GM10847 (cell line): ENCODE results near the gene DUSP22.

Experiments
- POLR2A ChIP-seq: IDR thresholded peaks from 2 replicates; pipeline ENCODE4 v1.6.1; 2011; ENCODE audit not compliant: insufficient read length; ENCODE audit errors: extremely low read depth

DUSP22 gene, protein sequence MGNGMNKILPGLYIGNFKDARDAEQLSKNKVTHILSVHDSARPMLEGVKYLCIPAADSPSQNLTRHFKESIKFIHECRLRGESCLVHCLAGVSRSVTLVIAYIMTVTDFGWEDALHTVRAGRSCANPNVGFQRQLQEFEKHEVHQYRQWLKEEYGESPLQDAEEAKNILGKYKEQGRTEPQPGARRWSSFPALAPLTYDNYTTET

DNA sequence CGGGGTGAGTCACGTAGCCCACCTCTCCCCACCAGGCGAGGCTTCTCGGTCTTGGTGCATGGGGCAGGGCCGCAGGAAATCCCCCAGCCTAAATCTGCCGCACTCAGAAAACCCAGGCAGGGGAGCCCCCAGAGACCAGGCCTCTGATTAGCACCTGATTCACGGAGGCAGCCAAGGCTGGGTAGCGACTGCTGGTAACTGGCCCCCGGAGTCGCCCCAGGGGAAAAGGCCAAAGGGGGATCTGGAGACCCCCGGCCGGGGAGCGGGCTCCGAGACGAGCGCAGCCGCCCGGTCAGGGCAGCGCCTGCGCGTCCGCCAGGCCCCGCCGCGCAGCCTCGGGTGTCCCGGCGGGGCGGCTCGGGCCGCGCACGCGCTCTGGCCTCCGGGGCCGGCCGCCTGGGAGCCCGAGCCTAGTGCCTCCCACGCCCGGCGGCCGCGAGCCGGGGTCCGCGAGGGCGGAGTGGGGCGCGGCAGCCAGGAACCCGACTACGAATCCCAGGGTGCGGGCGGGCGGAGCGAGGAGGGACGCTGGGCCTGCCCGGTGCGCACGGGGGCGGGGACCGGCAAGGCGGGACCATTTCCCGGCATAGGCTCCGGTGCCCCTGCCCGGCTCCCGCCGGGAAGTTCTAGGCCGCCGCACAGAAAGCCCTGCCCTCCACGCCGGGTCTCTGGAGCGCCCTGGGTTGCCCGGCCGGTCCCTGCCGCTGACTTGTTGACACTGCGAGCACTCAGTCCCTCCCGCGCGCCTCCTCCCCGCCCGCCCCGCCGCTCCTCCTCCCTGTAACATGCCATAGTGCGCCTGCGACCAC lies at the start of gene DUSP22:
TSS of gene DUSP22 (plus strand) at position 791 of the 809 bp plus-strand sequence. CDS start 53 bp downstream, outside the sequence.
- peak; percentile 76 for TF ChIP-seq POLR2A

DNA sequence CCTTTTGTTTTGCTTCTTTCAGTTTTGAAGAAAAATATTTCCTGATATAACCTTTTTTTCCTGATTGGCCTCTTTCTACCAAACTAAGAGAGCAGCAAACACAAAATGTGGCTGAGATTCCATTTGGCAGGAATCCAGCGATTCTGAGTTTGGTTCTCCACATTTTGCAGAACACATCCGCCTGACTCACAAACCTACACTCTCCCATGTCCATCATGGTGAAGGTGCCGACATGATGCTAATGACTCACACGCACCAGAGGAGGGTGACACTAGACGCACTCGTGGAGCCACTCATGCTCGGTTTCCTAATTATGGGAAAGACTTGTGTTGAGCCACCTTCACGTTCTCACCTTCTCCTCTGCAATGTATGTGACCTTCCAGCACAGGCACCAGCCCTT lies 45.9 kb upstream of the DUSP22 start:
- TF ChIP-seq POLR2A = no peak

DNA sequence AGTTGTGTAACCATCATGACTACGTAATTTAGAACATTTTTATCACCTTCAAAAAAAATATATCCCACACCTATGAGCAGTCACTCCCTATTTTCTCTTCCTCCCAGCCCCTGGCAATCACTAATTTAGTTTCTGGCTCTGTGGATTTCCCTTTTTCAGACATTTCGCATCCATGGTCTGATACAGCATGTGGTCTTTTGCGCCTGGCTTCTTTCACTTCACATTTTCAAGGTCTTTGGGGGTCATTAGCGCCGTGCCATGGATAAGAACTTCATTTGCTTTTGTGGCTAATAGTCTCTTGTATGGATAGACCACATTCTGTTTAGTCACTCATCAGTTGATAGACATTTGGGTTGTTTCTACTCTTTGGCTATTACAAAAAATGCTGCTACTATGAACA lies 44.9 kb upstream of the DUSP22 start:
- no peak for TF ChIP-seq POLR2A

DNA sequence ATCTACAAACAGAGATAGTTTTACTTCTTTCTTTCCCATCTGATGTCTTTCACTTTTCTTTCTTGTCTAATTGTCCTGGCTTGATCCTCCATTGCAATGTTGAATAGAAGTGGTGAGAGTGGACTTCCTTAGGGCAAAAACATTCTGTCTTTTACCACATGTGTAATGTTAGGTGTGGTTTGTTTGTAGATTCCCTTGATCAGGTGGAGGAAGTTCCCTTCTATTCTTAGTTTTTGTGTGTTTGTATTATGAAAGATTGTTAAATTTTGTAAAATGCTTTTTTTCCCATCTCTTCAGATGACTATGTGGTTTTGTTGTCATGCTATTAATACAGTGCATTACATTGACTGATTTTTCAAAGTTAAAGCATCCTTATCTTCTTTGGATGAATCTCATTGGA lies 41.6 kb upstream of the DUSP22 start:
- no peak for TF ChIP-seq POLR2A

DNA sequence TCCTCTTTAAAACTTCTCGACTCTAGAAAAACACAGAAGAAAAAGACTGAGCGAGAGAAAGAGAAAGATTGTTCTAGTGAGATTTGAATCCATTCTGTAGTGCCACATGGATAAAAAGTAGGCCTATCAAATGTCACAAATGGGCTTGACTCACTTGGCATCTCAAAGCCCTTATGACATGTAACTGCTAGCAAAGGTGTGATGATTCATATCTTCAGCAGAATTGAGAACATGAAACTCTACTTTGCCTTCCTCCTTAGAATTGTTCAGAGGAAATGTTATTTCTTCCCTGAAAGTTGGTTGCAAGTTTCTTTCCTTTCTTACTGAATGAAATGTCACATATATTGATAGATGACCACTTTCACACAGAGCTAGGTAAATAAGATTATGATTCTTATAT lies 40.4 kb upstream of the DUSP22 start:
- TF ChIP-seq POLR2A = no peak

DNA sequence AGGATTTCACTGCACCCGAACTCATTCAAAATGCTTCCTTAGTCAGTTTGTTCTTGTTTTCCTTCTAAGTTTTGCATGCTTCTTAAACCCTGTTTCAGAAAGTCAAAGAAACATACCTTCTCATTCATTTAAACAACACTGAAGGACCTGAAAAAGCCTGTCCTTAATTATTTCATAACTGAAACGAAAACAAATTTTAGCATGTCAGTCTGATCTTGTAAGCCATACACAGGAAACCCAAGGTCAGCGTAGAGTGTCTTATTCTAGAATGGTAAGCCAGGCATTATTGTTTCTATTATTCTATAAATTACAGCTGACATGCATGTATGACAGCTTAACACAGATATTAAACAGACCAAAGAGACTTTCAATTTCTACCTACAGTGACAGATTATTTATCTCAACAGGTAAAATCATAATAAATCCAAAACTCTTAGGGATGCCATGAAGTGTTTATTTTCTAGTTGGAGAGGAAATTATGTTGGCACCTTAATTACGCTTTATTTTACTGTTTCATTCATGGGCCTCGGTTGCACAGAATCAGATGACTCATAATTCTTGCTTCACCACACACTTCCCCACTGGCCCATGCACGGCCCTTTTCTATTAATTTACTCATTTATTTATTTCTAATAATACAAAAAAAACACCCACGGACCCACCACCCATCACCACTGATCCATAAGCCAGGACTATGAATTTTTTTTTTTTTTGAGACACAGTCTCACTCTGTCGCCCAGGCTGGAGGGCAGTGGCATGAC lies 39.3 kb upstream of the DUSP22 start:
- TF ChIP-seq POLR2A = no peak

DNA sequence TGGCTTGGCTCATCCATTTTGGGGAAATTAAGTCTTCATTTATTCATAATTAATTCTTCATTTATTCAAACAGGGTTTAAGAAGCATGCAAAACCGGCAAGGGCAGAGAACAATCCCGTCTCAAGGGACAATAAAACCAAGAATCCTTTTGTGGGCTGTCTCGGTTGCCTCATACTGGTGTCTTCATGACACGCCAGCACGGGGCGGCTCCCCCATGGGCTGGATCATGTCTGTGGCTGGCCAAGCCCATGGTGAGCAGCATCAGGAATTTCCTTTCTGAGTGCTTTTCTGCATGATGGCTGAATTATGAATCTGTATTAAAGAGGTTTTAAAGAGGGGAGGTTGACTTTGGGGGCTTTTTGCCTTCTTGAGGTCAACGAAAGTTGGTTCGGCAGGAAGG lies 38.3 kb upstream of the DUSP22 start:
- TF ChIP-seq POLR2A = no peak

DNA sequence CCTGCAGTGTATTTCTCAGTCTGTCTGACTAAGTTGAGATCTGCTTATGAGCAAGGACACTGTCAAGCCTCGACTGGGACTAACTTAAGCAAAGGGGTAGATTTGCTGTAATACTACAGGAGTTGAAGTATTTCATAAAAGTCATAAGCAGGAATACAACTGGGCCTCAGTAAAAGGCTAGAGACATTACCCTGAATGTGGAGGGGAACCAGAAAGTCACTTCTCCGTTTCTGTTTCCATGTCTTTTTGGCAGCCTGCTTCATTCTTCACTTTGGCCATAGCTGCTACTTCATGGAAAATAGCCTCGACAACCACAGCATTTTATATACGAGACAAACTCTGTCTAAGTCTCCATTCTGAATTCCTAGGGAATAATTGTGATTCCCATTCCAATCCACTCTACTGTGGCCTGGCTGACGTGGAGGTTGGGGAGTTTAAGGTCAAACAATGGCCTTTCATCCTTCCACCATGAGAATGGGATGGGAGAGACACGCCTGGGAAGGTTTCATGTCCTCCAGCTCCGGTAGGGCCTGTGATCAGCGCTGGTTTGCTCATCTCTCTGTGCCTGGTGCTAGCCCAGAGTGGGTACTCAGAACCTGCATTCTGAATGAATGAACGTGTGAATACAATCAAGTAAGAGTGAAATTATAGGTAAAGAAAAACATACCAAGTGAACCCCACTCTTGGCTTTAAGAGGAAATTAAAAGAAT lies 37.1 kb upstream of the DUSP22 start:
- no peak for TF ChIP-seq POLR2A

DNA sequence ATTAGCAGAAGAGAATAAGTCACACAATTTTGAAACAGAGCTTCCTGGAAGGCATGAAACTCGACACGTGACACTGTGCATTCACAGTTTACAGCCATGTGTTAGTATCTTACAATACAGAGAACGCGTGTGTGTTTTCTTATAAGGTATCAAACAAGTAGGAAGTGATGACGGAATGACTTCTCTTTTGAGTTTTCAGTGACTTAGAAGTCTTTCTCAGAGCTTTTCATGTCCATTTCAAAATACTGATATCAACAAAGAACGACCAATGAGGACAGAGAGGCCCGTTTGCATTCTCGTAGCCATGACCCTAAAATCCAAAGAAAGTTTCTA lies 36.6 kb upstream of the DUSP22 start:
- TF ChIP-seq POLR2A = no peak

DNA sequence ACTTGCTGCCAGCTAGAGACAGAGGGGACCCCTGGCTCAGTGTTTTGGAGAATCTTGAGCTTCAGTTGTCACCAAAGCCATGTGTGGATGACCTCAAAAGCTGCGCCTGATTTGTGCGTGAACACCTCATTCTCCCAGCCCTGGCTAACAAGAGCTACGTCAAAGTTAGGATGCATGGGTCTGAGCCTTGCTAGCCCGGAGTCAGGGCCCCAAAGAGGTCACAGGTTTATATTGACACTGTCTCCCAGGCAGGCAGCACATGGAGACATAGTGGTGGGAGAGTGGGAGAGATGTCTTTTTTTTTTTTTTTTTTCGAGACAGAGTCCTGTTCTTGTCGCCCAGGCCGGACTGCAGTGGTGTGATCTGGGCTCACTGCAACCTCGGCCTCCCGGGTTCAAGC lies 36.1 kb upstream of the DUSP22 start:
- no peak for TF ChIP-seq POLR2A

DNA sequence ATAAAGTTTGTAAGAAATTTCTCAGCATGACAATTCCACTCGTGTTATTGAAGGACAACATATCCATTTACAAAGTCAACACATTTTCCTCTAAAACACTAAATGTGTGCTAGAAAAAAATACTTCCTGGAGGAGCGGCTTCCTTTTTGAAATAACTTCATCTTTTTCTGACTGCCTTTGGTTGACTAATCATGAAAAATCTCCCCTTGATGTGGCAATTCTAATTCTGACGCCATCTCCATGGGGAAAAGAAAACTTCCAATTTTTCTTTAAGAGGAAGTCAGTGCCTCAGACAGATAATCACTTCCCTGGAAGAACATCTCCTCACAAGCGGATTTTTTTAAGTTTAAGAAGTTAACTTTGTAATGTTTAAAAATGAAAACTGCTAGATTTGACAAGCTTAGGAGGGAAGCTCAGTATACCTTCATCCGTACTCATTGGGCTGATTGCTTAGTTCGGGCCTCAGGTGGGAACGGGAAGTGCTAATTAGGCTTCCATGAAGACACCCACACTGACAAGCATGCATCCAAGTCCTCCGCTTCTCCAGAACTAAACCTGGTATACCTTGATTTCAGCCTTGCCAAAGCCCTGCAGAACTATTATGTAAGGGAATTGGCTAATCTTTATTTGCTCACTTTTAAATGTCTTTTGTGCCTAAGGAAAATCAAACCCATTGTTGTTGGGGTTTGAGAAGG lies 35.1 kb upstream of the DUSP22 start:
- TF ChIP-seq POLR2A = no peak

DNA sequence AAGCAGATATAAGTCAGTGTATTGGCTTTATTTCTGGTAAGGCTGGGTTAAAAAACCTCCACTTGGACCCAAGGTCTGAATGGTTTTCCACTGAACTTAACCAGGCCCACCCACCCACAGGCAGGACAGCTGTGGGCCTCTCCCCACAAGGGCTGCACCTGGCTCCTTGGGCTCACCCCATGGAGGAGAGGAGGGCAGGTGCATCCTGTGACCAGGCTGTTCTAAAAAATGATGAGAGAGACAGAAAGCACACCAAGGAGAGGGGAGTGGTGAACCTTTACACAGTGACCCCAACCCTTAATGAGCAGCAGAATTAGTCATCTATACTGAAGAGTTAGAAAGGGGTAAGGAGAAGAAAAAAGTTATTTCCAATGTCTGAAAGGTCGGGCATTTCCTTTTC lies 34.5 kb upstream of the DUSP22 start:
- no peak for TF ChIP-seq POLR2A

DNA sequence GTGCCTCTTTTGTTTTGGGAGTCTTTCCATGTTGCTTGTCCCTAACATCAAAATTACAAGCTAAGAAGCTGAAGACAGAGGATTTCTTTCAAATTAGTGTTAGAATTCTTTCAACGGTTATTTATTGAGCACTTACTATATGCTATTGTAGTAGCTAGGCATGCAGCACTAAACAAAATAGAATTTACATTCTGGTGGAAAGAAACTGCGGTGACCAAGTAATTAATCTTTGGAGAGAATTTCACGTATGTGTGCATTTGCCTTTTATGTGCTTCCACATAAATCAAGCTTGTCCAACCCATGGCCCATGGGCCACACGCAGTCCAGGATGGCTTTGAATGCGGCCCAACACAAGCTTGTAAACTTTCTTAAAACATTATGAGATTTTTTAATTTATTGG lies 33.0 kb upstream of the DUSP22 start:
- no peak for TF ChIP-seq POLR2A

DNA sequence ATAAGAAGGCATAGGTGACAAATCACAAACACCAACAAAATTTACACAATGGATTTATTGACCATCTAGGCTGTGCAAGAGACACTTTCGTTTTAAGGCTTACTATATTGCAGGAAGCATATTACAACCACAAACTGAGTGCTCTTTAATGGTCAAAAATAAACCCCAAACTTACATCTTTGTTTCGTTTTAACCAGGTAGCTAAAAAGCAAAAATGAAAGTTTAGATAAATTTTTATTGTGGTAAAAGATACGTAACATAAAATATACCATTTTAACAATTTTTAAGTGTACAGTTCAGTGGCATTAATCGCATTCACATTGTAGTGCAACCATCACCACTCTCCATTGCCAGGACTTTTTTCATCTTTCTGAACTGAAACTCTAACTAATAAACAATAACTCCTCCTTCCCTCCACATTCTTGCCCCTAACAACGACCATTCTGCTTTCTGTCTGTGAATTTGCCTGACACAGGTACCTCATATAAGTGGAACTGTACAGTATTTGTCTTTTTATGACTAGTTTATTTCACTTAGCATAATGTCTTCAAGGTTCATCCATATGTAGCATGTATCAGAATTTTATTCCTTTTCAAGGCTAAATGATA lies 32.3 kb upstream of the DUSP22 start:
- no peak for TF ChIP-seq POLR2A

DNA sequence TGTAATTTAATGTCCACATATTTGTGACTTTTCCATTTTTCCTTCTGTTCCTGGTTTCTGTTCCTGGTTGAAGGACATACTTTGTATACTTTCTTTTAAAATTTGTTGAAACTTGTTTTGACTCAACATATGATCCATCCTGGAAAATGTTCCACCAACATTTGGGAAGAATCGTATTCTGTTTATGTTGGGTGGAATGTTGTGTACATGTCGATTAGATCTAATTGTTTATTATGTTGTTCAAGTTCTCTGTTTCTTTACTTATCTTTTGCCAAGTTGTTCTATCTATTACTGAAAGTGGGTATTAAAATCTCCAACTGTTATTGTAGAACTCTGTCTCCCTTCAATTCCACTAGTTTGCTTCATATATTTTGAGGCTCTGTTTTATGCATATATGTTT lies 27.7 kb upstream of the DUSP22 start:
- TF ChIP-seq POLR2A = no peak
